Measurements from ENCODE around the gene JPT1.
"Not testable (repeated sequence)": the region's sequence is repeated elsewhere in the genome, so short reads cannot be mapped to it uniquely, and the experiment has no call there.

JPT1 gene

GRCh38 chr17:75155191-75155601 lies 884 bp upstream of the JPT1 start:
- DNase-seq (ENCODE audit: low read depth) = no peak

GRCh38 chr17:75153780-75154194 lies 525 bp downstream of the JPT1 start:
- no peak for DNase-seq (ENCODE audit: low read depth)

- no peak for DNase-seq (ENCODE audit: low read depth)
These were observed 1.2 kb downstream of the JPT1 start for GRCh38 chr17:75152922-75153779.

GRCh38 chr17:75152523-75152921 lies 1.8 kb downstream of the JPT1 start:
- no peak for DNase-seq (ENCODE audit: low read depth)

GRCh38 chr17:75151930-75152329 lies 2.4 kb downstream of the JPT1 start:
- no peak for DNase-seq (ENCODE audit: low read depth)

GRCh38 chr17:75147878-75148546 lies 6.3 kb downstream of the JPT1 start:
- no peak for DNase-seq (ENCODE audit: low read depth)

- DNase-seq (ENCODE audit: low read depth) = no peak
These were observed 7.7 kb downstream of the JPT1 start for GRCh38 chr17:75146592-75146991.

GRCh38 chr17:75144816-75145512 lies 9.3 kb downstream of the JPT1 start:
- no peak for DNase-seq (ENCODE audit: low read depth)

- no peak for DNase-seq (ENCODE audit: low read depth)
These were observed 11.9 kb downstream of the JPT1 start for GRCh38 chr17:75142236-75142971.

- no peak for DNase-seq (ENCODE audit: low read depth)
These were observed 15.8 kb downstream of the JPT1 start for GRCh38 chr17:75138519-75138918.

GRCh38 chr17:75137762-75138161 lies 16.6 kb downstream of the JPT1 start:
- DNase-seq (ENCODE audit: low read depth) = not testable (repeated sequence)

- no peak for DNase-seq (ENCODE audit: low read depth)
These were observed 18.4 kb downstream of the JPT1 start for GRCh38 chr17:75135946-75136345.

- no peak for DNase-seq (ENCODE audit: low read depth)
These were observed 18.9 kb downstream of the JPT1 start for GRCh38 chr17:75135452-75135851.

GRCh38 chr17:75133607-75134347 lies 20.5 kb downstream of the JPT1 start:
- not testable (repeated sequence) for DNase-seq (ENCODE audit: low read depth)

- no peak for DNase-seq (ENCODE audit: low read depth)
These were observed 21.3 kb downstream of the JPT1 start for GRCh38 chr17:75133001-75133400.

GRCh38 chr17:75132018-75133000 lies 22.0 kb downstream of the JPT1 start:
- not testable (repeated sequence) for DNase-seq (ENCODE audit: low read depth)

GRCh38 chr17:75131278-75132017 lies 22.9 kb downstream of the JPT1 start, which contains the start of gene NT5C:
Gene NT5C (minus strand): TSS chr17:75131742. CDS start chr17:75131707, 35 bp downstream.
- no peak for DNase-seq (ENCODE audit: low read depth)

- no peak for DNase-seq (ENCODE audit: low read depth)
These were observed 23.6 kb downstream of the JPT1 start for GRCh38 chr17:75130632-75131277.
